Erythroblast (primary cell): ENCODE results near the gene THEM4.

ENCODE experiments used
- GATA1 ChIP-seq: IDR thresholded peaks from 2 replicates; pipeline ENCODE4 v1.6.1; 2011; ENCODE audit warnings: low read depth, mild to moderate bottlenecking, control low read depth, low read length, moderate library complexity
- POLR2A ChIP-seq: IDR thresholded peaks from 2 replicates; pipeline ENCODE4 v1.6.1; 2011; ENCODE audit warnings: mild to moderate bottlenecking, low read length

- TF ChIP-seq POLR2A (no peak), GATA1 (no peak)
These were observed 68.9 kb downstream of the THEM4 start for GRCh38 chr1:151840421-151840820.
